Cerebellar nuclear complex (tissue), 1 donor: ENCODE measurements around the gene DOK1.

Experiments used
- DNase-seq, 2 experiments: peaks; one replicate each; lab custom pipeline; 2025; lab: John Stamatoyannopoulos, UW

DOK1 gene

GRCh38 chr2:74599676-74600075, 45.2 kb downstream of the DOK1 start:
- DNase-seq: no peak

- DNase-seq: no peak
Measured at GRCh38 chr2:74602586-74603281, 48.2 kb downstream of the DOK1 start.

GRCh38 chr2:74603282-74604000, 48.9 kb downstream of the DOK1 start:
- DNase-seq: no peak

GRCh38 chr2:74606927-74607326, 52.4 kb downstream of the DOK1 start:
- no peak for DNase-seq
